GM18873 (cell line): ENCODE data around the gene FRMD5.
"Not testable (repeated sequence)": the region's sequence is repeated elsewhere in the genome, so short reads cannot be mapped to it uniquely, and the experiment has no call there.

Experiments used
- ATAC-seq: cut with Tn5 transposase; IDR thresholded peaks from one replicate; pipeline ENCODE4 v1.9.1; 2021; ENCODE audit warnings: mild to moderate bottlenecking, moderate library complexity, moderate number of reproducible peaks; ENCODE audit not compliant: unreplicated experiment, low FRiP score

The FRMD5 gene

DNA sequence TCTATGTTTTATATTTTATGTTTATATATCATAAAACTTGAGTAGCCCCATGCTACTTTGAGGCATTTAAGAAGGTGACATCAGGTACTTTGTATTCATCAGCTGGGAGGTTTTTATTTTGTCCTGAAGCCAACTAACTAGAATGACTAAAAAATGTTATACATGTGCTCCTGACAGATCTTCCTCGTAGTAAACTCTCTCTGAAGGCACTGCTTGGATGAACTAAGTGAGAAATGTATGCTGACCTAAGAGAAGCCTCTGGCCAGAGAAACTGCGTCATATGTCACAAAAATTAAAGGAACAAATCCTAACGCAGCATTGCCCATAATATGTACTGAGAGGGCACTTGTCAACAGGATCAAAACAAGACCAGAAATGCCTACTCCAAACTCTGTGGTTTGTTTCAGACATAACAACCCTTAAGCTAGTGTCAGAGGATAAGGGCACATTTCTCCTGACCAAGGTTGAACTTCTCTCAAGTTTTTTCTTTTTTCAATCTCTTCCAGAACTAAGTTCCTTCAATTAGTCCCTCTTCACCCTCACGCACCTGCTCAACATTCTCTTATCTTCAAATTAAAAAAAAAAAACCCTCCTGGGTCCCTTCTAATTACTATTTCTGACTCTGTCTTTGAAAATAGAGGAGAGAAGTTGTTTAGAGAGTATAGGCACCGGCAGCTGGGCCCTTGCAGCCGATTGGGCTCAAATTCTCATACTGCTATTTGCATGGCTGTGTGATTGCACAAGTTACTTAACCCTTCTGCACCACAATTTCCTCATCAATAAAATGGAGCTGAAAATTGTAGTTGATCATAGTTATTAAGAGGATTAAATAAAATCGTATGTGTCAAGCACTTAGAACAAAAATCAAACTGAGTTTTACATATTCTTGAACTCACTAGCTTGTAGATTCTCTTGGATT lies 159.0 kb downstream of the FRMD5 start:
- ATAC-seq: no peak

- ATAC-seq: no peak
These were observed 160.0 kb downstream of the FRMD5 start for GRCh38 chr15:44034933-44035624.

- no peak for ATAC-seq
These were observed 160.7 kb downstream of the FRMD5 start for GRCh38 chr15:44034334-44034733.

GRCh38 chr15:44033894-44034293 lies 161.2 kb downstream of the FRMD5 start:
- no peak for ATAC-seq

DNA sequence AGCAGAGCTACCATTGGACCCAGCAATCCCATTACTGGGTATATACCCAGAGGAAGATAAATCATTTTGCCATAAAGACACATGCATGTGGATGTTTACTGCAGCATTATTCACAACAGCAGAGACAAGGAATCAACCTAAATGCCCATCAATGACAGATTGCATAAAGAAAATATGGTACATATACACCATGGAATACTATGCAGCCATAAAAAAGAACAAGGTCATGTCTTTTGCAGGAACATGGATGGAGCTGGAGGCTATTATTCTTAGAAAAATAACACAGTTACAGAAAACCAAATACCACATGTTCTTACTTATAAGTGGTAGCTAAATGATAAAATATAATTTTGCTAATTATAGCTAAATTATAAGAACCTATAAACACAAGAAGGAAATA lies 162.3 kb downstream of the FRMD5 start:
- ATAC-seq: not testable (repeated sequence)

- ATAC-seq: no peak
These were observed 165.0 kb downstream of the FRMD5 start for GRCh38 chr15:44029940-44030568.

GRCh38 chr15:44029003-44029402 lies 166.1 kb downstream of the FRMD5 start:
- ATAC-seq: no peak

- ATAC-seq: no peak
These were observed 166.7 kb downstream of the FRMD5 start for GRCh38 chr15:44028349-44028748.

DNA sequence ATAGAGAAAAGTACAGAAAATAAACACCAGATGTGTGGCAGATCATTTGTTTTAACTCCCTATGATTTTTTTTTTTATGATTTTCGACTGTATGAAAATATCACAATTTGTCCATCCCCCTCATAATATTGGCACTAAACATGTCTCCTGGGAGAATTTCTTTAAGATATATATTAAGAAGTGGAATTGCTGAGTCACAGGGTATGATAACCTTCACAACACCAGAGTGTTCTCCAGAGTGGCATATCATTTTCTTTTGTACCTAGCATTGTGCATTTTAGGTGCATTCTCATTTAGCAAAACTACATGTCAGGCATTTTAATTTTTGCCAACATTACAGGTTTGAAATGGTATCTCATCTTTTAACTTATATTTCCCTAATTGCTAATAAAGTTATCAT lies 170.9 kb downstream of the FRMD5 start:
- no peak for ATAC-seq

GRCh38 chr15:44023176-44023575 lies 171.9 kb downstream of the FRMD5 start:
- ATAC-seq: no peak

DNA sequence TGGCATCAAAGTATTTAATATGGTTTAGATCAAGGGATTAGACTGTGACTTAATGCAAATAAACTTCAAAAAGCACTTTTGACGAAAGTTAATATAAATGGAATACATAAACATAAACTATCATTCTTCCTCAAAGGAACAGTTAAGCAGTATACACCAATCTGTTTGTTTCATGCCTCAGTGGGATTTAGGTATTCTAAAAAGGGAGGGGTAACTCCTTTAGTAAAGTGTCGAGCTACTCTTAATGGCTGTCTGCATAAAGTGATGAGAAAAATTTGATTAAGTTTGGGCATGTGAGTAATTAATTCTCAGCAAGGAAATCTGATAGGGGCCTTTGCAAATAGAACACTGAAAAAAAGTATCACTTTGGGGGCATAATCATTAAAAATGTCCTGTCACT lies 176.9 kb downstream of the FRMD5 start:
- no peak for ATAC-seq

GRCh38 chr15:44015545-44016305 lies 179.3 kb downstream of the FRMD5 start:
- ATAC-seq: no peak

- no peak for ATAC-seq
These were observed 183.7 kb downstream of the FRMD5 start for GRCh38 chr15:44011238-44011854.

DNA sequence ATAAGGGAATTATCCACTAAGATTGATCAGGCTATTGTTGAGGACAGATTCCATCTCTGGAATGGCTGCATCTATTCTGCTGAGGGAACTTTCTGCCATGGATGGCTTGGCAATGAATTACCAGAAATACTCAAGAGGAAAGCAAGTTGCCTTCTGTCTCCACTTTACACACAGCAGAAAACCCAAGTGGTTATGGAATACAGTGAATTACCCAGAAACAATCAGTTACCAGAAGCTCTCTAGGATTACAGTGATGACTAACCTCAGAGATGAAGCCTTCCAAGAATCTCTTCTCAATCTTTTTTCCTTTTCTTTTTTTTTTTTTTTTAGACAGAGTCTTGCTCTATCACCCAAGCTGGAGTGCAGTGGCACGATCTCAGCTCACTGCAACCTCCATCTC lies 185.0 kb downstream of the FRMD5 start:
- ATAC-seq: no peak

DNA sequence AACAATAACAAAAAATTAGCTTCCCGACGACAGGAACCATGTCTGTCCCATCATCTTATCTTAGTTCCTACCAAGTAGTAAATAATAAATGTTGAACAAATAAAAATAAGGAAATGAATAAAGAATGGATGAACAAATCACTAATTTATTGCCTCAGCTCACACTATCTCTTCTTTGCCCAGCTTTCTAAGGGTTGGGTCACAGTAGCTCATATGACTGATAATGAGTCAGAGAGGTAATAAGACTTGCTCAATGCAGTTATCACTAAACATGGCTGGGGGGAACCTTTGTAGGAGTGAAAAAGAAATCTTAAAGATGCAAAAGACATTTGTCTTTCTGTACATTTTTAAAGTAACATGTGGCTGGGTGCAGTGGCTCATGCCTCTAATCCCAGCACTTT lies 186.0 kb downstream of the FRMD5 start:
- no peak for ATAC-seq

- ATAC-seq: not testable (repeated sequence)
These were observed 194.8 kb downstream of the FRMD5 start for GRCh38 chr15:44000248-44000647.

DNA sequence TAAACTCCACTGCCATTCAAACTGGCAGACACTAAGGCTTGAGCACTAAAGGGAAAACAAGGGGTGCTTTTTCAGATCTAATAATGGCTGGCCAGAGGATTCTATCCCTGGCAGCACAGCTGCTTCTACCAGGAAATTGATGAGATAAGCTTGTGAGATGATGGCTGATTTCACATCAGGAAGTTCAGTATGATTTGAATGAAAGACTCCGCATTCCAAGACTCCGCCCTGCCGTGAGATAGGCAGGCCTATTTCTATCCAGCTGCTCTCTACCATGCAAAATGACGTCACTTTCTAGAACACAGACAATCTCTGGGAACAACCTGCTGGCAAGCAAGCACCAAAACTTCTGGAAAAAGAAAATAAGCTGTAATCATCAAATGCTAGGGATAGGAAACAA lies 196.5 kb downstream of the FRMD5 start:
- no peak for ATAC-seq

- ATAC-seq: no peak
These were observed 203.9 kb downstream of the FRMD5 start for GRCh38 chr15:43991206-43991605.

DNA sequence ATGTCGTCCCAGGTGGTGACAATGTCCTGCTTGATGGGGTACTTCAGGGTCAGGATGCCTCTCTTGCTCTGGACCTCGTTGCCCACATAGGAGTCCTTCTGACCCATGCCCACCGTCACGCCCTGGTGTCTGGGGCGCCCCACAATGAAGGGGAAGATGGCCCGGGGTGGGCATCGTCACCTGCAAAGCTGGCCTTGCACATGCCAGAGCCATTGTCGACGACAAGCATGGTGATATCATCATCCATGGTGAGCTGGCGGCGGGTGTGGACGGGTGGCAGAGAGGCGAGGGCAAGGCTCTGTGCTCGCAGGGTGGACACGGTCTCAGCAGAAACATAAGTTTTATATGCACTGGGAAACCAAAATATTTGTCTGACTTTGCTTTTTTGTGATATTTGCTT lies 205.1 kb downstream of the FRMD5 start:
- no peak for ATAC-seq

DNA sequence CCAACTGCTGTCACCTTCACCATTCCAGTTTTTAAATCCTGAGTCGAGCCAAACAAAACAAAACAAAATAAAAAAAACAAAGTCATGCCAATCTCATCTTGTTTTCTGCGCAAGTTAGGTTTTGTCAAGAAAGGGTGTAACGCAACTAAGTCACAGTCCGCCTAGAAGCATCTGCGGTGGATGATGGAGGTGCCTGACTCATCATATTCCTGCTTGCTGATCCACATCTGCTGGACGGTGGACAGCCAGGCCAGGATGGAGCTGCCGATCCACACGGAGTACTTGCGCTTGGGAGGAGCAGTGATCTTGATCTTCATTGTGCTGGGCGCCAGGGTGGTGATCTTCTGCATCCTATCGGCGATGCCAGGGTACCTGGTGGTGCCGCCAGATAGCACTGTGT lies 206.2 kb downstream of the FRMD5 start:
- no peak for ATAC-seq
